Measurements from ENCODE around the gene ASCC2.

GRCh38 chr22:29744902-29745301, 93.2 kb downstream of the ASCC2 start:
- TF ChIP-seq CTCF (conservative IDR thresholded peaks at IDR 0.05; ENCODE audit: low read depth, low read length) (no peak), MAFK (IDR thresholded peaks at IDR 0.05; ENCODE audit: low read depth, low read length) (no peak), POLR2A (IDR thresholded peaks at IDR 0.05; ENCODE audit: low read depth, low read length) (no peak), CHD1 (IDR thresholded peaks at IDR 0.05; ENCODE audit: low read depth, low read length) (no peak), BHLHE40 (IDR thresholded peaks at IDR 0.05; ENCODE audit: low read depth, low read length) (no peak), FOS (IDR thresholded peaks at IDR 0.05; ENCODE audit: low read depth, low read length) (no peak), NFE2L2 (IDR thresholded peaks at IDR 0.05; ENCODE audit: low read depth, low read length) (no peak), MAZ (IDR thresholded peaks at IDR 0.05; ENCODE audit: borderline replicate concordance, low read depth, low read length) (no peak), SMC3 (IDR thresholded peaks at IDR 0.05; ENCODE audit: low read depth, low read length) (no peak), RFX5 (IDR thresholded peaks at IDR 0.05; ENCODE audit: low read depth, low read length) (no peak), RAD21 (IDR thresholded peaks at IDR 0.05; ENCODE audit: low read length) (no peak), MXI1 (IDR thresholded peaks at IDR 0.05; ENCODE audit: borderline replicate concordance, low read depth, low read length) (no peak)

Measured in IMR-90 (cell line).